Adrenal gland (tissue), 5 donors: ENCODE data around the gene SMIM10L2A.

Experiments used
- CTCF ChIP-seq, 6 experiments: fragments of 450-650 bp in 4 of 6; fragments of 200-600 bp in 2 of 6; sonication (generic) in 1 of 6; IDR thresholded peaks; 1 replicate in 5 of 6; 2 replicates in 1 of 6; pipeline versions ENCODE4 v1.5.1 to v1.8.0; 2016 to 2021; ENCODE audit warnings: antibody characterized with exemption in 6 of 6, mild to moderate bottlenecking in 2 of 6, moderate library complexity in 1 of 6
- POLR2A ChIP-seq, 2 donors: fragments of 450-650 bp; IDR thresholded peaks; one replicate each; pipeline ENCODE4 v1.6.1; 2017; ENCODE audit warnings: antibody characterized with exemption in 2 of 2, mild to moderate bottlenecking in 2 of 2, moderate library complexity in 1 of 2
- donor health status: DM: no; HTN: no; CAD: no.

GRCh38 chrX:135431886-135432285 lies 10.1 kb downstream of the SMIM10L2A start:
- TF ChIP-seq CTCF (IDR thresholded peaks at IDR 0.05) = no peak
- no peak for TF ChIP-seq POLR2A (IDR thresholded peaks at IDR 0.05)
